Measurements from ENCODE around the gene ST6GALNAC5.

GRCh38 chr1:76891931-76892622, 24.8 kb downstream of the ST6GALNAC5 start:
- TF ChIP-seq POLR2A (IDR thresholded peaks at IDR 0.05; ENCODE audit: insufficient read depth in 1 of 2, low read depth in 2 of 2, low read length in 2 of 2) (no peak), CREB1 (IDR thresholded peaks at IDR 0.05) (no peak), CREB1 (CRISPR knock-in tag; IDR thresholded peaks at IDR 0.05) (no peak), PRDM15 (CRISPR knock-in tag; IDR thresholded peaks at IDR 0.05) (no peak), EP300 (IDR thresholded peaks at IDR 0.05; ENCODE audit: low read depth in 2 of 2, low read length in 2 of 2) (no peak), EP300 (CRISPR knock-in tag; IDR thresholded peaks at IDR 0.05; ENCODE audit: borderline replicate concordance) (no peak), NFIC (IDR thresholded peaks at IDR 0.05; ENCODE audit: low read length) (no peak), CTCF (CRISPR knock-in tag; IDR thresholded peaks at IDR 0.05) (no peak), ZBTB43 (CRISPR knock-in tag; conservative IDR thresholded peaks at IDR 0.05) (no peak), SIN3A (IDR thresholded peaks at IDR 0.05; ENCODE audit: borderline replicate concordance, low read depth, low read length) (no peak), JUND (CRISPR knock-in tag; IDR thresholded peaks at IDR 0.05) (no peak), KAT7 (CRISPR knock-in tag; IDR thresholded peaks at IDR 0.05; ENCODE audit: borderline replicate concordance) (no peak), ATF6 (CRISPR knock-in tag; conservative IDR thresholded peaks at IDR 0.05) (no peak)

All from HepG2 (cell line).